GM21737 (cell line): ENCODE measurements around the gene LGMN.

Source experiments
- ATAC-seq: cut with Tn5 transposase; IDR thresholded peaks from one replicate; pipeline ENCODE4 v1.9.1; 2021; ENCODE audit warnings: mild to moderate bottlenecking, moderate library complexity; ENCODE audit not compliant: unreplicated experiment

Gene LGMN

GRCh38 chr14:92679246-92679645 lies 69.2 kb downstream of the LGMN start:
- no peak for ATAC-seq

DNA sequence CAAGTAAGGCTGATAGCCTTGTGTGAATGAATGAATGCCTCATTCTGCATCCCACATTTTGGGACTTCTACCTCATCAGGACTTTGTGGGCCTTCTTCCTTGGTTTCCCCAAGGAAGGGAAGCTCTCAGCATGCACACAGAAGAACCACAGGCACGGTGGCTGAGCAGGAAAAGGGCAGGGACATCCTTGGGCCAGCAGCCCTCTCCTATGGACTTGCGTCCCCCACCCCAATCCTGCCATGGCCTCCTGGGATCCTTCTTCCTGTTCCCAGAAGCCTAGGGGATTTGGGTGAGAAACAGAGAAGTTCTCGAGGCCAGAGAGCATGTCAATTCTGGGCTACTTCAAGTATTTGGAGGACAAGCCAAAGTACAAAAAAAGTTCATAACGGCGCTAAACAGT lies 69.7 kb downstream of the LGMN start:
- no peak for ATAC-seq

DNA sequence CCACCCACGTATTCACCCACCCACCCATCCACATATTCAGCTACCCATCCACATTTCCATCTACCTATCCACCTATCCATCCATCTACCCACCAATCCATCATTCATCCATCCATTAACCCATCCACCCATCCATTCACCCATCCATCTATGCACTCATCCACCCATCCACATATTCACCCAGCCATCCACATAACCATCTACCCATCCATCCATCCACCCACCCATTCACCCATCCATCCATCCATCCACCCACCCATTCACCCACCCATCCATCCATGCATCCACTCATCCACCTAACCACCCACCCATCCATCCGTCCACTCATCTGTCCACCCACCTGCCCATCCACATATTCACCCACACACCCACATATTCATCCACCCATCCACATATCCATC lies 70.5 kb downstream of the LGMN start:
- ATAC-seq, result no peak

DNA sequence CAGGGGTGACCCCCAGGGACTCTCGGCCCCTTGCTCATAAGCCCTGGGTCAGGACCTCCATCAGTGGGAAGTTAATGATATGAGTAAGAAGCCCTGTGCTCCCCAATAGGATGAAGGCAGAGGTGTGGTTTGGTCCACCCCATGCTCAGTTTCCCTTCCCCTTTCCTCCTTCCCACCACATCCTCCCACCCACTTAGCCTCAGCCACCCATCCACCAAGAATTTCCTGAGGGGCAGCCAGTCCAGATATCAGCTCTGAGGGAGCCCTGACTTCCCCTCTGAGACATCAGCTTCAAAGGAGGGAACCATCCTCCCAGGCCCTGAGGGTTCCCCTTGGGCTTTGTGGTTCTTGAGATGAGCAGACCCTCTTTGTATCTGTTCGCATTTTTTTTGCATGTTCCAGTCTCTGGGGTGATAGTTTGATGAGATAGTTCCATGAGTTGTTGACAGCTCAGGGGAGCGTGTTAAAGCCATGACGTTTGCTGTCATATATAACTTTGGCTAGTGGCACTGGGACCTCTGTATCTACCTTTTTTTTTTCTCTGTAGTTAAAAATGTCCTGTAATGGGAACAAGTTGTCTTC lies 71.2 kb downstream of the LGMN start:
- peak; percentile 65 for ATAC-seq

GRCh38 chr14:92676403-92677086 lies 71.9 kb downstream of the LGMN start:
- no peak for ATAC-seq

DNA sequence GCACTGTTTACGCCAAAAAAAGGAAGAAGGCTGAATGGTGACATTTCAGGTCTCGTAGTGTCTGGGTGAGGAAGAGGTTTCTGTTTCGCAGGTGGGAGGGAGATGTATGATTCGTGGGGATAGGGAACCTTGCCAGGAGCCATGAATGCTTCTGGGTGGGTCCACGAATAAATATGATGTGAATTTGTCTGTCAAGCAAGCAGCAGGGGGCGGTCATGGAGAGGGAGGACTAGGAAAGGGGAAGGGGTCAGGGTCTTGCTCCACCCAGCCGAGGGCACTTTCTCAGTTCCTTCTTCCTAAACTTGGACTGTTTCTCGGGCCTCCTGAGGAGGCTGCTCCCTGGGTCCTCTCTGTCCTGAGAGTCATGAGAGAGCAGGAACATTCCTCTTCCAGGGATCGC lies 72.5 kb downstream of the LGMN start:
- ATAC-seq, result no peak

DNA sequence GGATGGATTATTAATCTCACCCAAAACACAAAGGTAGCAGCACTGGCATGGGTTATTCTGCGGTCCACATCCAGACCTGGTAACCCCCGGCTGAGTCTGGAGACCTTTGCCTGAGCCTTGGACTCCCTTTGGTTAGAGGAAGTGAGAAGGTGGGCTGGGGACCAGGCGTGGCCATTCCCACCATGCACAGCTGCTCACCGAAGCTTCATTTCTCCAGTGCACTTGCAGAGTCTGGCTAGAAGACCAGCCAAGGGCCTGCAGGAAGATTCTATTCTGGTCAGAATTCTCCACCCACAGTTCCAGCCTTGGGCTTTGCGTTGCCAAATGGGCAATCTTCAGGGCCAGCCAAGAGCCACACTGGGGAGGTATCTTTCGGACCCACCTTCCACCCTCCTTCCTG lies 73.0 kb downstream of the LGMN start:
- no peak for ATAC-seq

DNA sequence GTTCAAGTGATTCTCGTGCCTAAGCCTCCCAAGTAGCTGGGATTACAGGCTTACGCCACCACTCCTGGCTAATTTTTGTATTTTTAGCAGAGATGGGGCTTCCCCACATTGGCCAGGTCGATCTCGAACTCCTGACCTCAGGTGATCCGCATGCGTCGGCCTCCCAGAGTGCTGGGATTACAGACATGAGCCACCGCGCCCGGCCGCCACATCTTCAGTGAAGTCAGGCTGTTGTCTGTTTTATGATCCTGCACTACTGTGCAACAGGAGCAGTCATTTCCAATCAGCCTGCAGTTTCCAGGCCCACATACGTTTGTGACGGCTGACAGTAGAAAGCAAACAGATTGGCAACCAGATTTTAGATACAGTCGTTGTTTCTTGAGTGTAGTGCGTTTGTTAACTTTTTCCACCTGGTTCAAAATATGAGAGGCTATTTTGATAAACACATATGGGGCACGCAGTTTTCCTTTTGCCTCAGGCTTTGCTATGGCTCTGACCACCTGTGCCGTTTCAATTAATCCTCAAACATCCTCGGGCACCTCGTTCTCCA lies 74.8 kb downstream of the LGMN start:
- ATAC-seq, result no peak

DNA sequence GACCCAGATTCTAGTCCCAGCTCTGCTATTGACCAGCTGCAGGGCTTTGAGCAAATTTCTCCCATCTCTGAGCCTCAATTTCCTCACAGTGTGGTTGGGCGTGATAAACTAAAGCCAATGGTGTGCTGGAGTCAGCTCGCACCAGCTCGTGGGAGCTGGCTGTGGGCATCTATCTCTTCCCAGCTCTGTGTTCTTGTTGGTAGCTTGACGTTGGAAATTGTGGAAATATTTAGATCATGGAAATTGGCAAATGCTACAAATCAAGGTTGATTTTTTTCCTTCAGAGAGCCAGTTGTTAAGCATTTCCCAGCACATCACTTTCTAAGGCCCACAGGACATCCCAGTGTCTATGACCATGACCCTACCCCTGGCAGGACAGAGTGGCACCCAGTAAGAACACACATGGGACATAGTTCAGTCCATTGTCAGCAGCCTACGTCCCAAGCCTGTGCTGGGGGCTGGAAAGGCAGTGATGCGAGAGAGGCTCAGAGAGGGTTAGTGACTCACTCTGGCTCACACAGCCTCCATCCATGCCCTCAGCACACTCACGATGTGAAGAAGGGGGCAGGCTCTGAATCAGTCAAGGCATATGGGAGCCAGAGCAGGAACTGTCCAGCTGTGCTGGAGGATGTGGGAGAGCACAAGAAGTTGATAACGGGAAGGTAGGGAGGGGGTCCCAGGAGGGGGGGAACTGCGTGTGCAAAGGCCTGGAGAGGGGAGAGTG lies 77.6 kb downstream of the LGMN start:
- no peak for ATAC-seq

DNA sequence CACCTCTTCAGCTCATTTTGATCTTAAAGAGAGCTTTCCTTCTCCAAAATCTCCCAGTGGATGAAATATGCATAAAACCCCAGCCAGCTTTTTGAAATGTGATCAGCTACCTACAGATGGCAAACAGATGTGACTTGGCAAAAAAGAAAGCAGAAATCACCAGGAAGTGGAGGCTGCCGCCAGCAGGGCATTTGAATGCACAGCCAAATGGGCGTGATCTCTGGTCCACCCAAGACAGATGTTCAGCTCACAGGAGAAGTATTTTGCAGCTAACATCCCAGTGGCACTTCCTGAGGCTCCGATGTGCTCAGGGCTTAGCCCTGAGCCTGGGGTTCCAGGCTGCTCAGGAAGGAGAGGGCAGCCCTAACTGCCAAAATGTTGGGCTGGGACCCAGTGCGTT lies 78.3 kb downstream of the LGMN start:
- ATAC-seq, result no peak

DNA sequence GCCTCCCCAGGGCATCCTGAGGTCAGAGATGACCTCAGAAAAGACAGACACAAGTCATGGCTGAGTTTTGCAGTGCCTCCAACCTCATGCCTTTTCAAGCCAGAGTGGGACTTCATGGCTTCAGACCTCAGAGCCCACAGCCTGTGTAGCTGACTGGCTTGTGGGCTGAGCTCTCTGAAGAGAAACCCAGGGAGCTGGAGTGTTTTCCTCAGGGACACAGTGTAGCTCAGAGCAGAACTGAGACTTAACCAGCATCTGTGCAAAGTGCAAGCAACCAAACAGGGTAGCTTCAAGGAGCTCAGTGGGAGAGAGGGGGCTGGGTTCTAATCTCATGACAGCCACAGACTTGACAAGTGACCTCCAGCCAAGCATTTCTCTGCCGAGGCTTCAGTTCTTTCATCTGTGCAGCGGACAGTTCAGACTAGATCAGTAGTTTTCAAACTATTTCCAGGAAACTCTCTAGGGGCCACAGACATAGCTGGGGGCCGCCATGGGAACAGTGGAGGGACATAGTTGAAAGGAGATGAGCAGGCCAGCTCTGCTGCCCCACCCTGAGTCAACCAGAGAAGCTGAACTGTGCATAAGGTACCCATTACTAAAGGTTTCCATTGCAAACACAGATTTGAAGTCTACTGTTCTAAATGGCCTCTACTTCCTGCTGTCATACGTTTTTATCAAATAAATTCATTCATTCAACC lies 80.0 kb downstream of the LGMN start:
- ATAC-seq, result no peak

DNA sequence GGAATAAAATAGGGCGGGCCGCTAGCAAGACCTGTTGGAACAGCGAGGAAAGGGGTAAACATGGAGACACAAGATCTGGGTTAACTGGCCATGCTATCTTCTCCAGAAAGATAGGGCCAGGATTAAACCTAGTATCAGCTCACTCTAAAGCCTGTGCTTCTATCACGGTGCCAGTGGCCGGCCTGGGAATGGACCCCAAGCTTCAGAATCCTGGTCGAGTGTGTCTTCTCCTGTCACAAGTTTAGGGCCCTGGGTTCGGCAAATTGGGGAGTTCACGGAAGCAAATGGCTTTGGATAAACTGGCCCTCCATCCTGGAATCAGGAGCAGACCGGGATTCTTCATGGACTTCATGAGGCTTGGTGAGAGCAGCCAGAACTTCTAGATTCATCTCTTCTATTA lies 82.2 kb downstream of the LGMN start:
- no peak for ATAC-seq

DNA sequence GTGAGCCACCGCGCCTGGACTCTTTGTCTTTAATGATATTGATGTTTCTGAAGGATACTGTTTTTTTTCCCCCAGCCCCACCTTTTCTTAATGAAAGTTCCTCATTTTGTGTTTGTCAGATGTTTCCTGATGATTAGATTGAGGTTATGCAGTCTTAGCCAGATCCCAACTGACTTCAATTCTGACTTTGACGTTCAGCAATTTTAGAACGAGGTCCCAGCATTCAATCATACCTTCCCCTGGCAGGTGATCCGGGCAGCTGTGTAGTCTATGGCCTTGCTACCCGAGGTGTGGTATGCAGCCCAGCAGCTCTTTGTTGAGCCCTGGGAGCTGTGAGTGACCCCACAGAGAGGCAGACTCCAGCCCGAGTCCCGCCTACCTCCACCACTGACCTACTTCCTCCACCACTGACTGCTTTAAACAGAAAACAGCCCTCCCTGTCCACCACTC lies 82.7 kb downstream of the LGMN start:
- no peak for ATAC-seq

GRCh38 chr14:92663049-92663448 lies 85.4 kb downstream of the LGMN start:
- no peak for ATAC-seq

- no peak for ATAC-seq
Observed at GRCh38 chr14:92660571-92660970, 87.9 kb downstream of the LGMN start.

GRCh38 chr14:92659765-92660561 lies 88.5 kb downstream of the LGMN start:
- ATAC-seq, result no peak

- ATAC-seq, result no peak
Observed at GRCh38 chr14:92658684-92659083, 89.7 kb downstream of the LGMN start.

DNA sequence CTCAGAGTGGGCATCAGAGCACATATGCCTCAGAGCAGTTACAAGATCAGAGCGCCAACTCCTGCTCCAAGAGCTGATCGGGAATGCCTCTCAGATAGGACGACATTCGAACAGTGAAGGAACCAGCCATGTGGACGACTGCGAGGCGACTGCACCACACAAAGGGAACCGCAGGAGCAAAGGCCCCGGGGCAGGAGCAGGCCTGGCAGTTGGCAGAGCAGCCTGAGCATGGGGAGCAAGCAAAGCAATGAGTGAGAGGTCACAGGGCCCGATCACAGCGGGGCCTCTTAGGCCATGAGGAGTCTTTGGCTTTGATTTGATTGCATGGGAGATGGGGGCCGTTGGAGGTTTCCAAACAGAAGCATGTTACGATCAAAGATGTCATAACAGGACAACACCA lies 90.3 kb downstream of the LGMN start:
- no peak for ATAC-seq

- ATAC-seq, result no peak
Observed at GRCh38 chr14:92657457-92658142, 90.8 kb downstream of the LGMN start.
